ENCODE measurements around the gene ZNF778.
A peak's percentile ranks its signal among the peaks of the same experiment; 100 is the strongest.
"Not testable (repeated sequence)": the region's sequence is repeated elsewhere in the genome, so short reads cannot be mapped to it uniquely, and the experiment has no call there.

The ZNF778 gene

DNA sequence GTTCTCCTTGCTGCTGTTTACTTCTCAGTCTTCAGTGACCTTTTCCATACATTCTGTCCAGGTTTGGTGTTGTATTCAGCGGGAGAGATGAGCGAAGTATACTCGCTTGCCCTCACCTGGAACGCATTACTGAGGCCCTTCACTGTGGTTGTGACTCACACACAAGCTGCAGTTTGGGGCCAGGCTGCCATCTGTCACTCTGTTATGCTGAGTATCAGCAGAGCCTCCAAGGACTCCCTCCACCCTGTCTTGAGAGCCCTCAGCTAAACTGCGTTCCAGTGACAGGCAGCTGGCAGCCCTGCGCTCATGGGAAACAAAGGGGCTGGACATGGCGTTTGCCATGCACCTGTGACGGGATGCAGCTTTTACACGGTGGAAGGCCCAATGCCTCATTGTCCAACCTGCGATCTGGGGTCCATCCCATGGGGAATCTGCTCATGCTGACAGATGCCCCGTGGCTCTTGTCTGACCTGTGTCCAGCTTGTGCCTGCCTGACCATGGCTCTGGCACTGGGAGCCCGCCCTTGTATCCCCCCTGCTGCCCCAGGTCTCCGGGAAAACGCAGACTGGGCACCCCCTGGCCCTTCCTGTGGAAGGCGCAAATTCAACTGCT is 6.5 kb upstream of the ZNF778 start:
- DNase-seq (ENCODE audit: low read depth in 1 of 2, low spot score in 1 of 2): no peak

DNA sequence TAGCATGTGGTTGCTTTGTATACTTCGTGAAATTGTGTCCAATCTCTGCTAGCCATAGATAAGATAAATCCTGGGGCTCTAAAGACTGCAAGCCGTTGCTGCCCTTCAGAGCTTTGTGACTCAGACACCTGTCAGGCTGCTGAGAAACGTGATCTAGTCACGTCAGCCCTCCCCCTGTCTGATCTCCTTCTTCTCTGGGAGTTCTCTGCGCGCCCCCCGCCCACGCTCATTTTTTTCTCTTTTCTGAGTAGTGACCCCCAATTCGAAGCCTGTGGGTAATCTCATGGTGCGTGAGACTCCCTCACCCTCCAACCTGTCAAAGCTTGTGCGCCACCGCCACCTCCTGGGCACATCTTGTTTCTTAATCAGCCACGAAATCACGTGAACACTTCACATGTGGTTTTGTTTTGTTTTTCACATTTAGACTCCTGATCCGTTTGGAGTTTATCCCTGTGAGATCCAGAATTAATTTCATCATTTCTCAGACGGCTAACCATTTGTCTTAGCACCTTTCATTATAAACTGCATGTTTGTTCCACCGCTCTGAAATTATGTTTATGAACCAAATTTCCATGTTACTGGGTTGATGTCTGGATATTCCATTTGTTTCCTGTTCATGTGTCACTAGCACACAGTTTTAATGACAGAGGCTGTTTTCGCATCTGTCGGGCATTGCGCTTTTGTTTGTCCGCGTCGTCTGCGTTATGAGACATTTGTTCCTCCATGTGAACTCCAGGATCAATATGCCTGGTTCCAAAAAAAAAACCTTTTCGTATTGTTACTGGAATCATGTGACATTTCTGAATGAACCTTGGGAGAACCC is 977 bp upstream of the ZNF778 start:
- DNase-seq (ENCODE audit: low read depth in 1 of 2, low spot score in 1 of 2): peak; percentile 64 to 70

GRCh38 chr16:89217138-89217387 is 440 bp upstream of the ZNF778 start:
- DNase-seq (ENCODE audit: low read depth in 1 of 2, low spot score in 1 of 2): no peak

- DNase-seq (ENCODE audit: low read depth in 1 of 2, low spot score in 1 of 2): no peak
Observed at GRCh38 chr16:89219365-89219764, 1.9 kb downstream of the ZNF778 start.

GRCh38 chr16:89221604-89222003 is 4.1 kb downstream of the ZNF778 start:
- no peak for DNase-seq (ENCODE audit: low read depth in 1 of 2, low spot score in 1 of 2)

GRCh38 chr16:89222931-89223330 is 5.4 kb downstream of the ZNF778 start:
- DNase-seq (ENCODE audit: low read depth in 1 of 2, low spot score in 1 of 2): no peak

DNA sequence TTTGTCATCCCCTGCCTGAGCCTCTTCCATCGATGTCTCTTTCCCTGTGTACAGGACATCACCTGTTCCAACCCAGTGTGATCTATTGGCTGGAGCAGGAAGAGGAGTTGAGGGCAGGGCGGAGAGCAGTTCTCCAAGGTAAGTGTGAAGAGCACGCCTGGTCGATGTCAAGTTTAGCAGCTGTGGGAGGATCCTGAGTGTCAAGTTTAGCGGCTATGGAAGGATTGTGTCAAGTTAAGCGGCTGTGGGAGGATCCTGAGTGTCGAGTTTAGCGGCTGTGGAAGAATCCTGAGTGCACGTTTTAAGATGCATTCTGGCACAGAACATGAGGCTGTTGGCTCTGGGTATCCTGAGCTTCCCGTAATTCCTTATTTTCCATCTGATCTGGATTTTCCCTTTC is 7.2 kb downstream of the ZNF778 start:
- DNase-seq (ENCODE audit: low read depth in 1 of 2, low spot score in 1 of 2): no peak

DNA sequence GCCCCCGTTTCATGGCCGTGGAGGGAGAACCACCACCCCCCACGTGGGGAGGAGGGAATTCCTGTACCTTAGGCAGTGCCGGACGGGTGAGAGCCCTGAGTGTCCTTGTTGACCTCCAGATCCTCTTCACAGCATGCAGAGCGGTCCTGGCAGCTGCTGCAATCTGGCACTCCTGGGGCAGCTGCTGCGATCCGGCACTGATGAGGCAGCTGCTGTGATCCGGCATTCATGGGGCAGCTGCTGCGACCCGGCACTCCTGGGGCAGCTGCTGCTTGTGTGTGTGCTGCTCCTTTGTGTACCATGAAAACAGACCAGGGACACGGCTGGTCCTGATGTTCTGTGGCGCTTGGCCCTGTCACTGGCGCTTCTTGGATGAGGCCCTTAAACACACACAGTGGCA is 12.8 kb downstream of the ZNF778 start:
- no peak for DNase-seq (ENCODE audit: low read depth in 1 of 2, low spot score in 1 of 2)

GRCh38 chr16:89232107-89232506 is 14.6 kb downstream of the ZNF778 start:
- DNase-seq (ENCODE audit: low read depth in 1 of 2, low spot score in 1 of 2): no peak

GRCh38 chr16:89233678-89234490 is 16.4 kb downstream of the ZNF778 start:
- no peak for DNase-seq (ENCODE audit: low read depth in 1 of 2, low spot score in 1 of 2)

DNA sequence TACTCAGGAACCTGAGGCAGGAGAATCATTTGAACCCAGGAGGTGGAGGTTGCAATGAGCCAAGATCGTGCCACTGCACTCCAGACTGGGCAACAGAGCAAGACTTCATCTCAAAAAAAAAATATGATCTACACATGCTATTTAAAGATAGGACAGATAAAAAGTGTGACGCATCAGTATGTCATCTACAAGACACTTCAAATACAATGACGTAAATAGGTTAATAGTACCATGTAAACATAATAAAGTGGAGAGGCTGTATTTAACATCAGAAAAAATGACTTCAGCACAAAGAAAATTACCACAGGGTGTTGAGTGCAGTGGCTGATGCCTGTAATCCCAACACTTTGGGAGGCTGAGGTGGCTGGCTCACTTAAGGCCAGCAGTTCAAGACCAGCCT is 20.2 kb downstream of the ZNF778 start:
- no peak for DNase-seq (ENCODE audit: low read depth in 1 of 2, low spot score in 1 of 2)

DNA sequence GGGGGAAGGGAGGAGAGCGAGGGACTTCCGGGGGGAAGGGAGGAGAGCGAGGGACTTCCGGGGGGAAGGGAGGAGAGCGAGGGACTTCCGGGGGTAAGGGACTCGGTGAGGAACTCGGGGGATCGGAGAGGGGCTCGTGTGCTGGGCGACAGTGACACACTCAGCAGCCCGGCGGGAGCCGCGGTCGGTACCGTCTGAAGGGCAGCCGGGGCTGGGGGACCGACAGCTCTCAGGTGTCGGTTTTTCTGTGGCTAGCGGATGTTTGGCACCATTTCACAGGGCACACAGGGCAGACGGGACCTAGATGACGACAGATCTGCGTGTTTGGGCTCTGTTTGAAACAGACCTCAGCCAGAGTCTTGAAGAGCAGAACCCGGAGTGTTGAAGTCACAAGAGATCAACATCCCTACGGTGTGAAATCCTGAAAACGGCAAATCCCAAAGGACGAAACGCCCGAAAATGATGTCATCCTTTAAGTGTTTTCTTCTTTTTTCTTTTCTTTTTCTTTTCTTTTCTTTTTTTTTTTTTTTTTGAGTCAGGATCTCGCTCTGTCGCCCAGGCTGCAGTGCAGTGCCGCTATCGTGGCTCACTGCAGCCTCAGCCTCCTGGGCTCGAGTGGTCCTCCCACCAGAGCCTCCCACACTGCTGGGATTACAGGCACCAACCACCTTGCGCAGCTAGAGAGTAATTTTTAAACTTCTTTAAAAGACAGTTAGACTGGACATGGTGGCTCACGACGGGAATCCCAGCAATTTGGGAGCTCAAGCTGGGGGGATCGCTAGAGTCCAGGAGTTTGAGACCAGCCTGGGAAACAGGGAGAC is 23.9 kb downstream of the ZNF778 start:
- peak; percentile 67 for DNase-seq (ENCODE audit: low read depth in 1 of 2, low spot score in 1 of 2)

- no peak for DNase-seq (ENCODE audit: low read depth in 1 of 2, low spot score in 1 of 2)
Observed at GRCh38 chr16:89242795-89243200, 25.3 kb downstream of the ZNF778 start.

DNA sequence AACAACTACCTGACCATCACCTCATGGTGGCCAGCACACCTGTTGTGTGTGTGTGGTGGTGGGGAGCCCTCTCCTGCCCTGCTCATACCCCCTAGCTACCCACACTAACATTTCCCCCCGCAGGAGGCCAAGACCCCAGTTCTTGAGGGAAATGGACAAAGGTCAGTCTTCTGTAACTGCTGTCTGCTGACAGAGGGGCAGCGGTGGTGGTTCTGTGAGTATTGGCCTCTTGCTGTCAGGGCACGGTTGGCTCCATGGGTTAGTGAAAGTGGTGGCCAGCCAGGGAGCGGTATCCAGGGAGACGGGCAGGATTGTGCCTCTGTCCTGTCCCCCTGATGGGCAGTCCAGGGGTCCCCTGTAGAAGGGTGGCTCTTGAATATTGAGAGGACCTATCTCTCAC is 26.2 kb downstream of the ZNF778 start:
- no peak for DNase-seq (ENCODE audit: low read depth in 1 of 2, low spot score in 1 of 2)

GRCh38 chr16:89244264-89244663 is 26.8 kb downstream of the ZNF778 start:
- not testable (repeated sequence) for DNase-seq (ENCODE audit: low read depth in 1 of 2, low spot score in 1 of 2)

DNA sequence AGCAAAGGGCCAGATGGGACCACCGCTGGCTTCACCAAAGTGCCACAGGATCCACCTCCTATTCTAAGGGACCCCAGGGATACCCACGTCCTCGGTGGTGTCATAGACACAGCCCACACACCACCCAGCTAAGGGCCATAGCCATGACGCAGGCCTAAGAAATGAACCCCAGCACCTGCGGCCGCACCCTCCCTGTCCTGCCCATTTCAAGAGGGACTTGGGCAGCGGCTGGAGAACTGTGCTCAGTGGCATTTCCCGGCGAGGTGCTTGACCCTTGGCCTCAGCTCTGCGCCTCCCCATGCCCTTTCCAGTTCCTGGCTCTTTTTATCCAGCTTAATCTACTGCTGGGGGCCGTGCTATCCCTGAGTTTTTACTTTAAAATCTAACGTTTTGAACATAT is 27.3 kb downstream of the ZNF778 start:
- DNase-seq (ENCODE audit: low read depth in 1 of 2, low spot score in 1 of 2): no peak

GRCh38 chr16:89246383-89246902 is 28.9 kb downstream of the ZNF778 start:
- DNase-seq (ENCODE audit: low read depth in 1 of 2, low spot score in 1 of 2): no peak

DNA sequence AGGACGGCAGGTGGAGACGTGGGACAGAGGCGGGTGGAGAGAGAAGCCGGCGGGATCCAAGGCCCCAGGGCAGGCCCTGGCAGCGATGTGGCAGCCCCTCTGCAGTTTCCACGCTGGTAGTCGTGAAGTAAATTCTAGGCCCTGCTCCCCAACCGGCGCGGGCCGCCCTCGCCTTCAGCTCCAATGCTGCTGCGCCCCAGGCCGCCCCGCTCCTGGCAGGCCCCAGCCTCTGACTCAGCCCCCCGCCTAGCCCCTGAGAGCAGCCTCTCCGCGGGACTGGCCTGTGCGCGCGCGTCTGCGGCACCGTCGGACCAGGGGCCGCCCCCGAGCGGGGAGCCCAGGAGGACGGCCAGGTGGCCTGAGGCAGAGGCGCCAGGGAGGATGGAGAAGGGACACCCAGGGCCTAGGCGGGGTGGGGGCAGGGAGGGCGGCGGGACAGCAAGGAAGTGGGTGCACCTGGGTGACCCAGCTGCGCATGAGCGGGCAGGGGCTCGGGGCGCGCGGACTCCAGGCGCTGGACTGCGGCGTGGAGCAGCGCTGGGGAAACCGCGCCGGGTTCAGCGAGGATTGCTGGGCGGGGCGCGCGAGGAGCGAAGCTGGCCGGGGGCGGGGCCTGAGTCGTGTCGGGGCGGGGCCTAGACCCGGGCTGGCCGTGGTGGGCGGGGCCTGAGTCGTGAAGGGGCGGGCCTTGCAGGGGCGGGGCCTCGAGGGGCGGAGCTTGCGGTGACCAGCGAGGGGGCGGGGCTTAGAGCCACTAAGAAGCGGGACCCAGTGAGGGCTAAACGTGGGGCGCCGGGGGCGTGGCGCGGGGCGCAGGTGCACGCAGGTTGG is 29.6 kb downstream of the ZNF778 start:
- peak; percentile 94 to 99 for DNase-seq (ENCODE audit: low read depth in 1 of 2, low spot score in 1 of 2)

GRCh38 chr16:89247734-89248075 is 30.2 kb downstream of the ZNF778 start:
- DNase-seq (ENCODE audit: low read depth in 1 of 2, low spot score in 1 of 2): not testable (repeated sequence)

- no peak for DNase-seq (ENCODE audit: low read depth in 1 of 2, low spot score in 1 of 2)
Observed at GRCh38 chr16:89248196-89248982, 30.9 kb downstream of the ZNF778 start.
